RKO (cell line): ENCODE data around the gene COL6A2.
"Not testable (repeated sequence)": the region's sequence is repeated elsewhere in the genome, so short reads cannot be mapped to it uniquely, and the experiment has no call there.

ENCODE experiments used
- DNase-seq: peaks from one replicate; pipeline ENCODE4 v3.0.0-alpha.2; 2016; ENCODE audit warnings: low spot score

The COL6A2 gene

GRCh38 chr21:46079352-46080170 lies 18.4 kb upstream of the COL6A2 start:
- DNase-seq: no peak

- no peak for DNase-seq
Measured at GRCh38 chr21:46080171-46081021, 17.5 kb upstream of the COL6A2 start.

- DNase-seq: no peak
Measured at GRCh38 chr21:46081022-46081861, 16.7 kb upstream of the COL6A2 start.

GRCh38 chr21:46081862-46082712 lies 15.8 kb upstream of the COL6A2 start:
- no peak for DNase-seq

GRCh38 chr21:46082713-46082962 lies 15.3 kb upstream of the COL6A2 start:
- no peak for DNase-seq

- DNase-seq: no peak
Measured at GRCh38 chr21:46082963-46083790, 14.7 kb upstream of the COL6A2 start.

GRCh38 chr21:46083791-46084561 lies 13.9 kb upstream of the COL6A2 start:
- no peak for DNase-seq

GRCh38 chr21:46084709-46085108 lies 13.2 kb upstream of the COL6A2 start:
- DNase-seq: no peak

GRCh38 chr21:46085259-46085658 lies 12.7 kb upstream of the COL6A2 start:
- DNase-seq: not testable (repeated sequence)

- DNase-seq: no peak
Measured at GRCh38 chr21:46087641-46088040, 10.3 kb upstream of the COL6A2 start.

GRCh38 chr21:46088189-46088588 lies 9.7 kb upstream of the COL6A2 start:
- no peak for DNase-seq

- DNase-seq: no peak
Measured at GRCh38 chr21:46089285-46089684, 8.6 kb upstream of the COL6A2 start.

- no peak for DNase-seq
Measured at GRCh38 chr21:46091118-46091517, 6.8 kb upstream of the COL6A2 start.

- DNase-seq: no peak
Measured at GRCh38 chr21:46091631-46092025, 6.3 kb upstream of the COL6A2 start.

GRCh38 chr21:46092026-46092764 lies 5.7 kb upstream of the COL6A2 start:
- DNase-seq: no peak

- DNase-seq: no peak
Measured at GRCh38 chr21:46092811-46093667, 4.9 kb upstream of the COL6A2 start.

GRCh38 chr21:46093668-46094400 lies 4.1 kb upstream of the COL6A2 start:
- DNase-seq: no peak
